Stimulated activated CD4-positive, alpha-beta T cell treated with anti-CD3 and anti-CD28 coated beads, Interleukin-1b, Interleukin-23, amount 100 ng/mL, for 24 hours (primary cell): Measurements from ENCODE around the gene RASSF8.

ENCODE experiments used
- DNase-seq, 4 experiments: peaks; one replicate each; pipeline ENCODE4 v3.0.0-alpha.2; 2020; ENCODE audit warnings: low read depth in 4 of 4, low spot score in 1 of 4

Gene RASSF8

DNA sequence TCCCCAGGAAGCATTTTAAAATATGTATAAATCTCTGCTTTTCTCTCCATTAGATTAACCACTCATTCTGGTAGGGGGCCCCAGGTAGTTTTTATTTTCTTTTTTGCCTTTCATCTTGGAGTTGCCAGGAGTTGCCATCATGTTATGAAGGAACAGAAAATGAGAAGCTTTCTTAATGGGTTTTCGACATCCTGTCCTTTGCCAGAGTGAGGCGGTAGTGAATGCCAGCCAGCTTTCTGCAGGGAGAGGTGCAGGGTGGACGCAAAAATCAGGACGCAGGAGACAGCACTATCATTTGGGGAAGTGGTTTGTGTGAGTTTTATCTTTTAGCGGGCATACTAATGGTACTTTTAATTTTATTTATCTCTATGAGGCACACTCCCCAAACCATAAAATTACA, 1.7 kb downstream of the RASSF8 start:
- DNase-seq, result no peak

DNA sequence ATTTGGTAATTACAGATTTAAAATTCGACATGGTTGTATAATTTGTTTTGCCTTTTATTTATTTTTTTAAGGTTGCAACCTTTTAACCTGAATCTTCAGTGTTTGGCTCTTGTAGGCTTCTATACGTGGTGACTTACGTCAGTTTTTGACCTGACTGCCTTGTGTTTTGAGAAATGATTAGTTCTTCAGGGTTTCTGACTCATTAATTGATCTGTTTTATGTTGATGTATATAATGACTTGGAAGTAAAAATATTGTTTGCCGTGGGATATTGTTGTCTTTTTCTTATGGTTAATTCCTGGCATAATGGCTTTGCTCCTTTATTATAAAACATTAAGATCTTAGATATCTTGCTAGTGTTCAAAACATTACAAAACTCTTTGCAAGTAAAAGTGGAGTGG, 2.5 kb downstream of the RASSF8 start:
- no peak for DNase-seq

DNA sequence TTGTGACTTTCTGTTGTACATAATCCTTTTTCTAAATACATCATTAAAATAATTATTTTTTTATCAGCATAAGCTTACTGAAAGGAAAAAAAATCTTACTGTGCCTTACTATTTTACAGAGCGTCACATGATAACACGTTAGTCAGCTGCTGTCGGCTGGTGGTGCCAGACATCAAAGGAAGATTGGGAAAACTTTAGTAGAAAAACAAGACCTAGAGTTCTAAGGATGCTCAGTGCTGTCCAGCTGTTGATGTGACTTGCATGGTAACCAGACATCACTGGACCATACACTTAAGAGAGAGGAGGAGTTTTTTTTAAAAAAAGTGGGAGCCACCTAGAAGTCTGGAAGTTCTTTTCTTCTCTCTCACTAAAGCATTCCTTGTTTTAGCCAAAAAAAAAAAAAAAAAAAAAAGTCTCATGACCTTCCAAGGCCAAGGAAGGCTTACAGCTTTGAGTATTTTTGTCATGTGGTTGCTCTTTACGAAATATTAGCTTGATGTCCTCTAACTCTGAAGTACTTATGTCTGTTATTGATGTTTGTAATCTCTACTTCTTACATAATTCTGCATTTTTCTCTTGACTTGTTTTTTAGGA, 4.5 kb downstream of the RASSF8 start:
- DNase-seq, result no peak

DNA sequence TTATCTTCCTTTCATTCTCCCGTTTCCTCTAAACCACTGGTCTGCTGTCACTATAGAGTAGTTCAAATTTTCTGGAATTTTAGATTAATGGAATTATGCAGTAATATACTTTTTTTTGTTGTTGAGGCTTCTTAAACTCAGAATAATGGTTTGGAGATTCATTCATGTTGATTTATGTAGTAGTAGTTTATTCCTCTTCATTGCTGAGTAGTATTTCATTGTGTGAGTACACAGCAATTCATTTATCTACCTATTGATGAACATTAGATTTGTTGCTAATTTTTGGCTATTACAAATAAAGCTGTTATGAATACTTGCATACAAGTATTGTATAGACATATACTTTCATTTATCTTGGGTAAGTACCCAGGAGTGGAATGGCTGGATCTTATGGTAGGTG, 7.2 kb downstream of the RASSF8 start:
- DNase-seq, result no peak

DNA sequence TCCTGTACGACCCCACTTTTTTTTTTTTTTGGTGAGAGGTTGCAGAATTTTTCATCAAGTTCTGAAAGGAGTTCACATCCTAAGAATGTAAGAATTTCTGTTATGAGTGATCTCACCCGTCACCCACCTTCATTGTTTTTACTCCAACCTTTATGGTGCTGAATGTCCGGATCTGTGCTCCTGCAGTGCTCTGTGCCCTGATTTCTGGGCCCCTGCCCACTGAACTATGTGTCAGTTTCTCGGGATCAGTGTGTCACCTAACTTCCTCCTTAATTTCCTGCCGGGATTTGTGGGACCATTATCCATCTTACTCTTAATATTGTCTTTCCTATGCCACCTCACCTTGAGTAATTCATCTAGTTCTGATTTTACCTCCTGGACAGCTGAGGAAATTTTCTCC, 11.6 kb downstream of the RASSF8 start:
- no peak for DNase-seq

DNA sequence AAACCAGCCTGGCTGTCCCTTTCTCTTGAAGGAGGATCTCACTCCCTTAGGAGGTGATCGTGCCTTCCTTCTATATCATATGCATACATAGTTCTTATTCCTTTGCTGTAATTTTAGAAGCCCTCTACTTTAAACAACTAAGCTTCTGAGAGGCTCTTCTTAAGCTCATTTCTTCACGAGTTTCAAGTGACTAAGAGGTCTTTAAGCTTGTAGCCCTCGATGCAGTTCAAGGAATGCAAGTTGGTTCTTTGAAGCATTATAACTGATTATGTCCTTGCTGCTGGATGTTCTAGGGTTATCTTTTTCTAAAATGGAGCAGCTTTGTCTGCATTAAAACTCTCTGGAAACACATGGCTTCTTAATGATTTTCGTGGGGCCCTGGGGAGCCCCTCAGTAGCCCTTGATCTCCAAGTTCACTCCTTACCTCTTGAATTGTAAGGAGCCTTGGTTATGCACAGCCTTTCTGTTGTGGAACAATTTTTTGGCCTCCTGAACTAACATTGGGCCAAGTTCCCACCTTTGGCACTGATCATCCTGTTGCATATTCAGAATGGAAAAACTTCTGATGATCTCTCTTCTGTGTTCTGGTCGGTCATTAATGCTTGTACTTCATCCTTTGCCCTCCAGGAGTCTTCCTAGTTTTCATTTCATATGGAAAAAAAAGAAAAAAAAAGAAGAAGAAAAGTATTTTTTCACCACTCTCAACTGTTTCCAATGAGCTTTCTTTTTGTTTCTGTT, 12.6 kb downstream of the RASSF8 start:
- DNase-seq, result no peak

DNA sequence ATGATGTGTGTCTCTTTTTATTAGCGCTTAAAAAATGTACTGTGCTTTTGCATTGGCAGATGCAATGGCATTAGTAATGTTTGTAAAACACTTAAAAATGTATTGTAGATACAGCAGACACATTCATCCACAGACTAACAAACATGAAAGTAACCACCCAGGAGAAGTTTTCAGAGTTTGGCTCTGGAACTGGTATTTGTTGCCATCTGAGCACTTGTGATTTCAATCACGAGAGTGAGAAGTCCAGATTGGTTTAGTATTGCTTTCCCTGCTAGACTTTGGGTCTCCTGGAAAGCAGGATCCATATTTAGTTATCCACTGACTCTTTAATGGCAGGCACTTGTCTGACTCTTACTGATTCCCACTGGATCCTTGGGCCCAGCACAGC, 13.2 kb downstream of the RASSF8 start:
- no peak for DNase-seq

DNA sequence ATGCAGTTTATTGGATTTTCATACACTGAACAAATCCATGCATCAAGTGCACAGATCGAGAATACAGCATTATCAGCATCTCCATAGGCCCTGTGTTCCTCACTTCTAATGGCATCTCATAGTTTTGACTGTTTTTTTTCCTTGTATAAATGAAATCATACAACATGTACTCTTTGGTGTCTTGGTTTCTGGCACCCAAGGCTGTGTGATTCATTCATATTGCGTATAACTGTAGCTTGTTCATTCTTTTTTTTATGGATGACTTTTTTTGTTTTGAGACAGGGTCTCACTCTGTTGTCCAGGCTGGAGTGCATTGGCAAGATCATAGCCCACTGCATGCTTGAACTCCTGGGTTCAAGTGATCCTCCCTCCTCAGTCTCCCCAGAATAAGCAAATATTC, 14.3 kb downstream of the RASSF8 start:
- no peak for DNase-seq

DNA sequence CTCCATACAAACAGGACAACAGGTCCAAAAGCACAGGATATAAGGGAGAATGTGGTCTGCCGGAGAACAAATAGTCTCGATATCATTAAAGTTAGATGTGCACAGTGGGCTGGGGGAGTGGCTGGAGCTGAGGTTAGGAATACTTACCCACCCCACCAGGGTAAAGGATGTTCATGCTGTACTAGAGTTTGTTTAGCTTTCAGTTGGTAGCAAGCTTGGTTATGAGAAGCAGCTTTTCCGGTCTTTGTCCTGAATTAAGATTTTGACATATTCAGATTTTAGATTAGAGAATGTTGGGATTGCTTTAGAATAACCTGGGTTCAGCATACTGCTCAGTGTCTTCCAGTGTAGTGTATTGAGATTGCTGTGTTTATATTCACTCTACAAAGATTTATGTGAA, 16.7 kb downstream of the RASSF8 start:
- no peak for DNase-seq

DNA sequence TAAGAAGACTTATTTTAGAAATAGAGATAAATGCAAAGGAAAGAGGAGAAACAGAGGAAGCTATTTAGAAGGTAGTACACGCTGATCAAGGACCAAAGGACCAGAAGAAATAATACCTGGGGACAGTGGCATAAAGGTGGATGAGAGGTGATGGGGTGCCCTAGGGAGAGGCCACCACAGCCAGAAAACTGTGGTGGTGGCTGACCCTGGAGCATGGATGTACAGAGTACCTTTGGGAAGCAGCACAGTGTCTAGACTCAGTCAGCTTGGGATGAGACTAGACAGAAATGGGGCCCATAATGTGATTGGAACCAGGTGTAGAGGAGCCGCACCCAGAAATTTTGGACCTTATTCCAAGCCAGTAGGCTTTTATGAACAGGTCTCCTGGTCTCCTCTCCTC, 17.2 kb downstream of the RASSF8 start:
- DNase-seq, result no peak

DNA sequence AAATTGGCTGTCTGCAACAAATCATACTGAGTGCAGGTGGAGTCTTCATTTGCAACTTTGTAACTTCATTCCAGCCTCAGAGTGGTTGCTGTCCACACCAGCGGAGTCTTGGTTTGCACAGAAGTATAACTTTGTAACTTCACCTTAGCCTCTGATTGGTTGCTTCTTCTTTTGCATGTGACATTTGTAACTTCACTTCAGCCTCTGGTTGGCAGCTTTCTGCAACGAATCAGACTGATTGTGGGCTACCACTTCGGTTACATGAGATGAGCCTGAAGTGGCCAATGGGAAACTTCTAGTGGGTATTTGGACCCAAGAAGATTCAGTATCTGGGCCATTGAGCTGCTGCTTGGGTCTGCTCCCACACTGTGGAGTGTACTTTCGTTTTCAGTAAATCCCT, 17.8 kb downstream of the RASSF8 start:
- no peak for DNase-seq

DNA sequence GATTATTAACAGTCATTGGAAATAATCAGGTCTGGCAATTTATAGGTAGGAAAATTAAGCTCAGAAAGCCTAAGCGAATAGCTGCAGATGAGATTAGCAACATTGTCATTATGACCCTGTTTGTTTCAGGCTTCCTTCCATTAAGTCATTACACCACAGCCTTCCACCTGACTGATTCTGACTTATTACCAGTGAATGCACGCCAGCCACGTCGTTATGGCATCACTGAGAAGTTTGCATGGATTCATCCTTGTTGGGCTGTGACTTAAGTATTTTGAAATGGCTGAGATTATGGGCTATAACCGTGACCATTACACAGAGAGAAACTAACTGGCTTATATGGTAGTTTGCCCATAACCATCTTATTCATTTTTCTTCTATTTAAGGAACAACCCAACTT, 18.6 kb downstream of the RASSF8 start:
- no peak for DNase-seq

DNA sequence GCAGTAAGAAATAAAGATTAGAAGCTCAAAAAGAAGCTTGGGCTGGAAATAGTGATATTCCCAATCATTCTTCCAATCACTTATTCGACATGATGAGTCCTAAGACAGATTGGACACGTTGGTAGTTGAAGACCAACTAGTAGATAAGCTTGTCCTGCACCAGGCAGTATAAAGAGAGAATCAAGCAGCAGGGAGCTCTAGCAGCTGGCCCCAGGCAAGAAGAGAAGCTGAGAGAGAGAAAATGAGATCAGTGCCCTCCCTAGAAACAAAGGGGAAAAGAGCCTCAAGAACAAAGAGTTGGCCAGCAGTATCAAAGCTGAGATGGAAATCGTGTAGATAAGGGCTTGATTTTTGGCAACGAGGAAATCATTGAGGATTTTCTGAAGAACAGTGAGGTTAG, 20.6 kb downstream of the RASSF8 start:
- DNase-seq, result no peak

DNA sequence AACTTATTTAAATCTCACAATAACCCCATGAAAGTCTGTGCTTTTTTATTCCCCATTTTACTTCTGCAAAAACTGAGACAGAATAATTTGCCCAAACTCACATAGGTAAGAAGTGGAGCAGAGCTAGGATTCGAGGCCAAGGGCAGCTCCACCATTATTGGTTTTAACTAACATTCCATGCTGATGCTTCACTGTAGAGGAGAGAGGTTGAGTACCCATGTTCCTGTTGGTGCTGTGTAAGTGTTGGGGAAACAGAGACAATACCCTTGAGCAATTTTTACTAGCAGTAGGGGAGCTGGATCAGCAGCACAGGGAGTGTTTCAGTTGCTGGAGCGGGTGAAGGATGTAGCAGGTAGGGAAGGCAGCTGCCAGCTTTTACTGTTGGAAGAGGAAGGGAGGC, 21.1 kb downstream of the RASSF8 start:
- DNase-seq, result no peak

DNA sequence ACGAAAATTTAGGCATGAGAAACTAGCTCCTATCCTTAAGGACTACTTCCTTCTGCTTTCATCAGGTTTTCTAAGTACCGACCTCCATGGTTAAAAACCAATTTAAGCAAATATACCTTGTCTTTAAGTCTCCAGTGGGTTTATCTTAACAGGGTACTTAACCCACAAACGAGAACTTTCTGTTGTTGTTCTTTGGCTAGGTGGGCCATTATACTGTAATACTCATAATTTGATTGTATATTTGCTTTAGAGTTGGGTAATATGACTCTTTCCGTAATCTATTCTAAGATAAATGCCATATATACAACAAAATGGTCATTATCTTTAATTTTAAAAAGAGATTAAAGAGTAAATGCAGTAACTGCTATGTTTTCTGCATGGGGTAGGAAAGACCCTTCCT, 21.6 kb downstream of the RASSF8 start:
- no peak for DNase-seq

DNA sequence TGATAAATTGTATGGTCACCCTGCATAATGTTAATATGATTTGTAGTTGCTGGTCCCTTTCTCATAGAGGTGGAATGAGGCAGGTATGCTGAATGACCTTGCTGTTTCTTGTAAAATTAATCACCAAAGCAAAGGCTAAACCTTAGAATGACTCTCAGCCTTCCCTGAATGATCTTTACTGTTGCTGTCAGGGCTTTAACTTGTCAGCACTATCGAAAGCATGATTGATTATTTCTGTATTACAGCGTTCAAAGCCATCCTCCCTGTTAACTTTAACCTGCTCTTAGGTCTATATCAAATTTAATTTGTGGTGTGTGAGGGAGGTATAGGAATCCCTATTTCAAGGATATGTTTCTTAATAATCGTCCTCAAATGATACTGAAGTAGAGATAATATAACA, 23.1 kb downstream of the RASSF8 start:
- no peak for DNase-seq

DNA sequence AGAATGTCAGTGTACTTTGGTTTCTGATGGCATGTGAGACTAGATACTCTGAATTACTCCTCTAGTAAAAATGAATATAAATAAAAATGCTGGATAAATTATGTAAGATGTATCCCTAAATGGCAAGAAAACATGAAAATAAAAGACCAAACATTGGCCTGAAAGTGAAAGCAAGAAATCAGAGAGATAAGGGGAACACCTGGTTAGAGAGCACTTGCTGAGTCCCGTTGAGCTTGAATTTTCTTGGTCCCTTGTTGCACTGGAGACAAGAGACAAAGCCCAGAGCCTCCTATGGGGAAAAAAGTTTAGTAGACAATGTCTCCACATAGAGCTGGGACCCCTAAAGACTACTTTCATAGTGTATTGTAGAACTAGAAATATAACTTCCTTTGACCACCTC, 23.9 kb downstream of the RASSF8 start:
- no peak for DNase-seq

DNA sequence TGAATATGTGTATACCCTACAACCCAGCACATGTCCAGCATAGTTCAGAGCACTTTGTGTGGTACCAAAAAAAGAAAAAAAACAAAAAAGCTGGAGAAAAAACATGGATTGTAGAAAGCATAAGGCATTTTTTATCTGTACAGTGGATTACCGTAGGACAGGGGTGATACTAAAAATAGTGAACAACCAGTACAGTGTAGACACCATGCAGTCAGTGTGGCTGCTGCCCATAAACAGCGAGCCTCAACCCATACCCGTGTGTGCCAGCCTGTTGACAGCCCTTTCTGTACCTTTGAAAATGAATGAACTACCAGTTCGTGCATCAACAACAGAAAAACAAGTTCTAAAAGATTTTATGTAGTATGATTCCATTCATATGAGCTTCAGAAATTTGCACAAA, 25.1 kb downstream of the RASSF8 start:
- DNase-seq, result no peak

DNA sequence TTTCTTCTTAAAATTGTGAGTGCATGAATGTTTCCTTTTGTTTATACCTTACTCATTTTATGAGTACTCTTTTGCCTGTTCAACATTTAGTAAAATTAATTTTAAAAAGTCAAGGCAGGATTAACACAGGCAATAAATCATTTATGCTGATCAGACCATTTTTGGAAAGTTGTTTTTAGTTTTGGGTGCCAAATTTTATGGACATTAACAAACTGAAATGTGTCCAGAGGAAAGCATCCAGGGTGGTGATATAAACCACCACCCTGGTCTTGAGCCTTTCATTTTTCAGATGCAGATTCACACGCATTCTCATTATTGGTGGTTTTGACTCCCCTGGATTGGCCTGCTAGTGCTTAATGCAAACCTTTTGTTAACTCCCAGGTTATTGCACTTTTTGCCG, 26.3 kb downstream of the RASSF8 start:
- DNase-seq, result no peak

DNA sequence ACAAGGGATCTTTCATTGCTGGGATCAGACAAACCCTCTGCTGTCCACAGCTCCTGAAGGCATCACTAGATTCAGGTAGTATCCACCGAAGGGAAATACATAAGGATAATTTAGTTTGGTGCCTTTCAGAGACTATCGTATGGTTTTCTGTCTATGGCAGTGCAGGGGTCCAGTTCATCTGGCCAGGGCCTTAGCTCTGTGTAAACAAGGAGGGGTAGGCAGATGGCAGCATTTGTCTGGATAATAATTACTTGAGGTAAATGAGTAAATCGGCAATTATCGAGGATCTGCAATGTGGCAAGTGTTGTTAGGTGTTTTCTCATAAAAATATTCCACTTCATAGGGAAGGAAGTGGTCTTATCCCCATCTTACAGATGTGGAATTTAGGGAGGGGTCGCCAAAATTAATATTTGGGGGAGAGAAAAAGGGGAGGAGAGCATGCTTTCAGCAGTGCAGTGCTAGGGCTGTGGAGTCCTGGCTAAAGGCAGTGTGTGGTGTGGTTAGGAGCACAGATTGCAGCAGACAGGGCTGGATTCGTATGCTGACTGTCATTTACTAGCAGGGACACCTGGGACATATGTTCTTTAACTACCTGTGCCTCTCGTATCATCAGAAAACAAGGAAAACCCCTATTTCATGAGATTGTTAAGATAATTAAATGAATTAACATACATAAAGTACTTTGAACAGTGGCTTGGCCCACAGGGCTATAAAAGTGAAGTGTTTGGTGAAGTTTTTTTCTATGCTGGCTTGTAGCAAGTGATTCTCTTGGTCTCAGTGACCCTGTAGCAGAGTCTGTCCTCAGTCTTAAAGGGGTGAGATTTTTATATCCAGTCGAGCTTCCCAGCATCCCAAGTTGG, 27.1 kb downstream of the RASSF8 start:
- DNase-seq, result no peak

DNA sequence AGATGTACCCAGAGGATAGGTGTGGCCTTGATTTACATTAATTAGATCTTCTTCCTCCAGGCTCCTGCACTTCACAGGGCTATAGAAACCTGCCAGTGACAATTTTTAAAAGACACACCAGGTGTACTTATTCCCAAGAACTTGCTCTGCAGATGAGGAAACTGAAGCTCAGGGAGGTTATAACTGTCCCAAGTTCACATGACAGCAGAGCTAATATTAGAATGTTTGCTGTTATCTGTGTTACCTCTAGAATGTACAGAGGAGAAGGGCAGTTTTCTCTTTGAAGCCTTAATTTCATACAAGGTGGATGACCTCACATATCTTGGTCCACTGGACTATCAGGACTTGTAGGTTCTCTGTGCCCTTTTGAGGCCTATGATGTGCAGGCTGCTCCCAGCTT, 27.7 kb downstream of the RASSF8 start:
- DNase-seq, result no peak

DNA sequence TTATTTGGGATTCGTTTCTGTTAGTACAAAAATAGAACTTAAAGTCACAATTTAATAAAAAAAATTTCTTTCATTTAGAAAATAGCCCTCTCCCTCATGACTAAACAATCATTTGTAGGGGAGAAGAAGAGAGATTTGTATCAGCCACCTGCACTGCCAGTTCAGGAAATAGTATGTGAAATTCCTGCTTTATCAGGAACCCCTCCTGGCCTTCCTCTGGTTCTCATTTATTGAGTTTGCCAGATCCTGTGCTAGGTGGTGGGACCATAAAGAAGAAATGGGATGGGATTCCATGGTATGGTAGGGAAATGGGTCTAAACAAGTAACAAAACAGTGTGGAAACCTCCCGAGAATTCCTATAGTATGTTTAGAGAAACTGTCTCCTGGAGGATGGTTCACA, 30.0 kb downstream of the RASSF8 start:
- DNase-seq, result no peak
